ENCODE measurements around the gene GNA15.
"Not testable (repeated sequence)": the region's sequence is repeated elsewhere in the genome, so short reads cannot be mapped to it uniquely, and the experiment has no call there.

GNA15 gene

DNA sequence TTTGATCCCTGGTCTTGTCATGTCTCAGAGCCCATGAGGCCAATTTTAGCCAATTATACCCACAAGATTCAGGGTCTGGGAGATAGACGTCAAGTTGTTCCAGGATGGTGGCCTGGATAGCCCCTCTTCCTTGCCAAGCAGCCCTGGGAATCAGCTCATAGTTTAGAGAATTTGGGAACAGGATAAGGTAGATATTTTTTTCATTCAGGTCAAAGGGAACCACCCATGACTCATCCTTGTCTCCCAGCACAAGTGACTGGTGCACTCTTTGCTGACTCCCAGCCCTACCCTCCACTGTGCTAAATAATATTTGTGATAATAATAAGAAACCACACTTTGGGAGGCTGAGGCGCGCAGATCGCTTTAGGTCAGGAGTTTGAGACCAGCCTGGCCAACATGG lies 25.6 kb downstream of the GNA15 start:
- no peak for DNase-seq (ENCODE audit: low spot score)
- TF ChIP-seq, protein P1, sequence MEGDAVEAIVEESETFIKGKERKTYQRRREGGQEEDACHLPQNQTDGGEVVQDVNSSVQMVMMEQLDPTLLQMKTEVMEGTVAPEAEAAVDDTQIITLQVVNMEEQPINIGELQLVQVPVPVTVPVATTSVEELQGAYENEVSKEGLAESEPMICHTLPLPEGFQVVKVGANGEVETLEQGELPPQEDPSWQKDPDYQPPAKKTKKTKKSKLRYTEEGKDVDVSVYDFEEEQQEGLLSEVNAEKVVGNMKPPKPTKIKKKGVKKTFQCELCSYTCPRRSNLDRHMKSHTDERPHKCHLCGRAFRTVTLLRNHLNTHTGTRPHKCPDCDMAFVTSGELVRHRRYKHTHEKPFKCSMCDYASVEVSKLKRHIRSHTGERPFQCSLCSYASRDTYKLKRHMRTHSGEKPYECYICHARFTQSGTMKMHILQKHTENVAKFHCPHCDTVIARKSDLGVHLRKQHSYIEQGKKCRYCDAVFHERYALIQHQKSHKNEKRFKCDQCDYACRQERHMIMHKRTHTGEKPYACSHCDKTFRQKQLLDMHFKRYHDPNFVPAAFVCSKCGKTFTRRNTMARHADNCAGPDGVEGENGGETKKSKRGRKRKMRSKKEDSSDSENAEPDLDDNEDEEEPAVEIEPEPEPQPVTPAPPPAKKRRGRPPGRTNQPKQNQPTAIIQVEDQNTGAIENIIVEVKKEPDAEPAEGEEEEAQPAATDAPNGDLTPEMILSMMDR (IDR thresholded peaks at IDR 0.05; ENCODE audit: extremely low read depth, missing control alignments) = no peak

DNA sequence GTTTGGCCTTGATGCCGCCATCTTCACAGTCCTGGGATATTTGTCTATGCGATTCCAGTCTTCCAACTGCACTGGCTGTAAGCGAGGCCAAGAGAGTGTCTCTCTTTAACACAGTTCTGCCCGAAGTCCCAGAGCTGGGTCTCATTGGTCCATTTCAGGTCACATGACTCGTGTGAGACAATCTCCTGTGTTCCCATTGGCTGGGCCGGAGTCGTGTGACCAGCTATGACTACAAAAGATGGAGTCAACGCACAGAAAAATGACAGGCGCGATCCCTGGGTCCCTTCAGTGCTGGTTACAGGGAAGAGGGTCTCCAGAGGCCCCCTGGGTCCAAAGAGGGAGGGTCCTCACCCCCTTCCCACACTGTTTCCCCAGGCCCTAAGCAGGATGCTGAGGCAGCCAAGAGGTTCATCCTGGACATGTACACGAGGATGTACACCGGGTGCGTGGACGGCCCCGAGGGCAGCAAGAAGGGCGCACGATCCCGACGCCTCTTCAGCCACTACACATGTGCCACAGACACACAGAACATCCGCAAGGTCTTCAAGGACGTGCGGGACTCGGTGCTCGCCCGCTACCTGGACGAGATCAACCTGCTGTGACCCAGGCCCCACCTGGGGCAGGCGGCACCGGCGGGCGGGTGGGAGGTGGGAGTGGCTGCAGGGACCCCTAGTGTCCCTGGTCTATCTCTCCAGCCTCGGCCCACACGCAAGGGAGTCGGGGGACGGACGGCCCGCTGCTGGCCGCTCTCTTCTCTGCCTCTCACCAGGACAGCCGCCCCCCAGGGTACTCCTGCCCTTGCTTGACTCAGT lies 26.8 kb downstream of the GNA15 start:
- DNase-seq (ENCODE audit: low spot score) = no peak
- TF ChIP-seq, protein P1 (IDR thresholded peaks at IDR 0.05; ENCODE audit: extremely low read depth, missing control alignments) = no peak

DNA sequence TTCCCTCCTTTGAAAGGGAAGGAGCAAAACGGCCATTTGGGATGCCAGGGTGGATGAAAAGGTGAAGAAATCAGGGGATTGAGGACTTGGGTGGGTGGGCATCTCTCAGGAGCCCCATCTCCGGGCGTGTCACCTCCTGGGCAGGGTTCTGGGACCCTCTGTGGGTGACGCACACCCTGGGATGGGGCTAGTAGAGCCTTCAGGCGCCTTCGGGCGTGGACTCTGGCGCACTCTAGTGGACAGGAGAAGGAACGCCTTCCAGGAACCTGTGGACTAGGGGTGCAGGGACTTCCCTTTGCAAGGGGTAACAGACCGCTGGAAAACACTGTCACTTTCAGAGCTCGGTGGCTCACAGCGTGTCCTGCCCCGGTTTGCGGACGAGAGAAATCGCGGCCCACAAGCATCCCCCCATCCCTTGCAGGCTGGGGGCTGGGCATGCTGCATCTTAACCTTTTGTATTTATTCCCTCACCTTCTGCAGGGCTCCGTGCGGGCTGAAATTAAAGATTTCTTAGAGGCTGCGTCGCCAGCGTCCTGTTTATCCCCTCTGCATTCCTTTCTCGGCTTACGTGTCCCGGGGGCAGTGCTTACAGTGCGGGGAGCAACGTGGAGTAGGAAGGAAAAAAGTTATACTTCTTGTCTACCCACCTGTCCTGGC lies 27.5 kb downstream of the GNA15 start:
- TF ChIP-seq, protein P1 (IDR thresholded peaks at IDR 0.05; ENCODE audit: extremely low read depth, missing control alignments) = peak; percentile 88
- peak; percentile 88 for DNase-seq (ENCODE audit: low spot score)

DNA sequence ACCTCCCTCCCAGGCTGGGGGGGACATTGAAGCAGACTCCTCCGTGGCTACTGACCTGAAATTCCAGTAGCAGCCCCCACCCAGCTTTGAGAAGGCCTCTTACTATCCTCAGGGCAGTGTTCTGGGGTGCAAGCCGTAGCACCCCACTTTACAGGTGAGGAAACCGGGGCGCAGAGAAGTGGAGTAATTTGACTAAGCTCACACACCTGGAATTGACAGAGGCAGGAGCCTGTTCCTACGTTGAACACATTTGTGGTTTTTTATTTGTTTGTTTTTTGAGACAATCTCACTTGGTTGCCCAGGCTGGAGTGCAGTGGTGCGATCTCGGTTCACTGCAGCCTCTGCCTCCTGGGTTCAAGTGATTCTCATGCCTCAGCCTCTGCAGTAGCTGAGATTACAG lies 28.1 kb downstream of the GNA15 start:
- TF ChIP-seq, protein P1 (IDR thresholded peaks at IDR 0.05; ENCODE audit: extremely low read depth, missing control alignments) = no peak
- no peak for DNase-seq (ENCODE audit: low spot score)

DNA sequence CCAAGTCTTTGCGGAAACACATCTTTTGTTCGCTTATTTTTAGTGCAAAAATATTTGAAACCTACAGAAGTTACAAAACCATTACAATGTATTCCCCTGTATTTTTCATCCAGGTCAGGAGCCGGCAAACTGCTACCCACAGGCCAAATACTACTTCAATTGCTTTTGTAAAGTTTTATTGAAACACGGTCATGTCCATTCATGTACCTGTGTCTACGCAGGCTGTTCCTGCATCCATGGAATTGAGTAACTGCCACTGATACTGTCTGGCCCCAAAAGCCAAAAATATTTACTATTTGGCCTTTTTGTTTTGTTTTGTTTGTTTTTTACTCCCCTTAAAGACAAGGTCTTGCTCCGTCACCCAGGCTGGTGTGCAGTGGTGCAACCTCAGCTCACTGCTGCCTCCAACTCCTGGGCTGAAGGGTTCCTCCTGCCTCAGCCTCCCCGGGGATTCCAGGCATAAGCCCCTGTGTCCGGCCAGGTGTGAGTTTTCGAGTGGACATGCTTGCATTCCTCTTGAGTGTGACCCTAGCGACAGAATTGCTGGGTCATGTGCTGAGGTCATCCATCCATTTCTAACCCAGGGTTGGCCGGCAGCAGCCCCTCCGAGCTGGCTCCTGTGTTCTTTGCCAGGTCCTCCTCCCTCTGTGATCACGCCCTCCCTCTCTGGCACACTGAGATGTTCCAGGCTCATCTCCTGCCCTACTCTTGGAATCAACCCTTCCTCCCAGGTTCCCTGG lies 31.9 kb downstream of the GNA15 start:
- no peak for DNase-seq (ENCODE audit: low spot score)

DNA sequence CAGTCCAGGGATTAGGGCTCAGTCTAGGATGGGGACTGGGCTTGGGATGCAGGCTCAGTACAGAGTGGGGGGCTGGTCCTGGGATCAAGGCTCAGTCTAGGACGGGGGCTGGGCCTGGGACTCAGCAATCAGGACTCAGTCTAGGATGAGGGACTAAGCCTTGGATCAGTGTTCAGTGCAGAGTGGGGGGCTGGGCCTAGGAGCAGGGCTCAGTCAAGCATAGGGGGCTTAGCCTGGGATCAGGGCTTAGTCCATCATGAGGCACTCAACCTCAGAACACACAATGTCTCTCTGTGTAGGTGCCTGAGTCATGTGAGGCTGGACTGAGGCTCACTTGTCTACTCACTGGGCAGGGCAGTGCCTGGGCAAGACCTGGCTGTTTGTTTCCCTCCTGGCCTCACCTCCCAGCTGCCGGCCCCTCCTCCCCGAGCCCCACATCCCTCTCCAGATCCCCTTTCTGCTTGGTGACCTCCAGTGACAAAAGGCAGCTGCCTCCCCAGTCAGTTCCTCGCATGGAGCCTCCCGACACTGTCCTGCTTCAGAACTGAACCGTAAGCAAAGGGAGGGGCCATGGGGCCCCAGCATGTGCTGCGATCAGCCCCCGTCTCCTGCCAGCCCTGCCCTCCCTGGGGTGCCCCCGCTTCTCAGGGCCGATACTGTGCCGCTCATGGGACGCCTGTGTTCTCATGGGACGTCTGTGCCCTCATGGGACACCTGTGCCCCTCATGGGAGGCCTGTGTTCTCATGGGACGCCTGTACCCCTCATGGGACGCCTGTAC lies 36.2 kb downstream of the GNA15 start:
- DNase-seq (ENCODE audit: low spot score) = no peak
- TF ChIP-seq, protein P1 (IDR thresholded peaks at IDR 0.05; ENCODE audit: extremely low read depth, missing control alignments) = no peak

More for the DNA sequence above, 31.9 kb downstream of the GNA15 start:
- TF ChIP-seq, protein P1 (IDR thresholded peaks at IDR 0.05; ENCODE audit: extremely low read depth, missing control alignments) = no peak

DNA sequence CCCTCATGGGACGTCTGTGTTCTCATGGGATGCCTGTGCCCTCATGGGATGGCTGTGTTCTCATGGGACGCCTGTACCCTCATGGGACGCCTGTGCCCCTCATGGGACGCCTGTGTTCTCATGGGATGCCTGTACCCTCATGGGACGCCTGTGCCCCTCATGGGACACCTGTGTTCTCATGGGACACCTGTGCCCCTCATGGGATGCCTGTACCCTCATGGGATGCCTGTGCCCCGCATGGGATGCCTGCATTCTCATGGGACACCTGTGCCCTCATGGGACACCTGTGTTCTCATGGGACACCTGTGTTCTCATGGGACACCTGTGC lies 36.8 kb downstream of the GNA15 start:
- DNase-seq (ENCODE audit: low spot score) = not testable (repeated sequence)

Data from GM20000 (cell line).